K562 (cell line): ENCODE results near the gene SPRING1. TPM values are rescaled to one million over a fixed set of nuclear protein-coding genes. Genes with fewer than 3 reads are reported as not detected.

Source experiments
- ATAC-seq: fragments of 200-7000 bp; cut with Tn5 transposase; 3 replicates; pipeline ENCODE4 v1.9.1; 2020; ENCODE audit warnings: moderate library complexity
- BruUV-seq: library from RNA; stranded (reverse); fragments of 400-500 nt; replicated peaks from 2 replicates; lab custom pipeline; 2021; lab: Mats Ljungman, UMichigan
- CTCF ChIA-PET: fragments of 300-600 bp; formaldehyde crosslinking; extraction: SDS; loops from one replicate; lab custom pipeline; 2021; ENCODE audit warnings: low intra/inter-chr PET ratio; lab: Yijun Ruan, JAX
- POLR2A ChIA-PET: fragments of 300-600, 350-650 bp; sonication (Branson Sonifier 250); formaldehyde crosslinking; extraction: SDS; loops from one replicate; lab custom pipeline; 2021; ENCODE audit warnings: antibody characterized with exemption, inconsistent platforms; lab: Yijun Ruan, JAX
- DNase-seq, 4 experiments: peaks; one replicate each; pipeline versions ENCODE4 v3.0.0 to v3.0.0-alpha.2; 2011 to 2018; ENCODE audit warnings: low spot score in 3 of 4, mixed read lengths in 3 of 4; ENCODE audit errors: extremely low read depth in 1 of 4
- FAIRE-seq: peaks from 2 replicates; lab custom pipeline; 2011; peaks lifted over from hg19 to GRCh38; lab: Jason Lieb, UNC
- H2AFZ ChIP-seq: 2 replicates; pipeline ENCODE4 v1.6.0; 2011; ENCODE audit warnings: low read depth, low read length, control low read depth, inconsistent platforms
- H3K27ac ChIP-seq: fragments of 200-600 bp; 3 replicates; pipeline ENCODE4 v1.8.0; 2011; ENCODE audit warnings: low read depth, mild to moderate bottlenecking, control low read depth, inconsistent platforms, low read length, moderate library complexity, mixed read lengths; ENCODE audit errors: extremely low read depth
- H3K27me3 ChIP-seq, 2 experiments: fragments of 300-600 bp in 1 of 2; 2 replicates in 1 of 2; 3 replicates in 1 of 2; pipeline versions ENCODE4 v1.6.0 to v1.8.0; 2011; ENCODE audit warnings: inconsistent platforms in 2 of 2, low read length in 2 of 2, mild to moderate bottlenecking in 1 of 2, mixed read lengths in 1 of 2, moderate library complexity in 1 of 2; ENCODE audit not compliant: control insufficient read depth in 2 of 2, insufficient read depth in 2 of 2
- H3K36me3 ChIP-seq: fragments of 300-600 bp; 3 replicates; pipeline ENCODE4 v1.8.0; 2011; ENCODE audit warnings: mild to moderate bottlenecking, low read length, inconsistent platforms; ENCODE audit not compliant: control insufficient read depth, insufficient read depth
- H3K4me1 ChIP-seq, 2 experiments: fragments of 200-600 bp in 1 of 2; replicated peaks in 1 of 2; 2 replicates in 1 of 2; 3 replicates in 1 of 2; pipeline versions ENCODE4 v1.5.1 to v1.8.0; 2011; ENCODE audit warnings: inconsistent platforms in 2 of 2, low read length in 2 of 2, mild to moderate bottlenecking in 1 of 2, mixed read lengths in 1 of 2, moderate library complexity in 1 of 2; ENCODE audit not compliant: control insufficient read depth in 2 of 2, insufficient read depth in 2 of 2
- H3K4me2 ChIP-seq: 2 replicates; pipeline ENCODE4 v1.6.1; 2011; ENCODE audit warnings: low read length, control low read depth, inconsistent platforms, mixed read lengths; ENCODE audit not compliant: insufficient read depth
- H3K4me3 ChIP-seq: fragments of 200-600 bp; sonication (generic), shearing (Covaris generic); 2 replicates; pipeline ENCODE4 v1.5.1; 2016; ENCODE audit warnings: control low read depth, inconsistent platforms
- H3K79me2 ChIP-seq: fragments of 200-600 bp; 3 replicates; pipeline ENCODE4 v1.8.0; 2011; ENCODE audit warnings: low read length, inconsistent platforms; ENCODE audit not compliant: control insufficient read depth, insufficient read depth
- H3K9ac ChIP-seq, 2 experiments: 2 replicates each; pipeline versions ENCODE4 v1.6.0 to v1.6.1; 2011; ENCODE audit warnings: low read depth in 2 of 2, low read length in 2 of 2, control low read depth in 1 of 2, inconsistent platforms in 1 of 2, mild to moderate bottlenecking in 1 of 2, mixed read lengths in 1 of 2; ENCODE audit not compliant: insufficient read depth in 1 of 2
- H3K9me1 ChIP-seq: one replicate; pipeline ENCODE4 v1.6.0; 2011; ENCODE audit warnings: inconsistent platforms, mild to moderate bottlenecking, low read length, moderate library complexity; ENCODE audit not compliant: control insufficient read depth, insufficient read depth
- H3K9me3 ChIP-seq: replicated peaks from 2 replicates; pipeline ENCODE4 v1.5.1; 2011; ENCODE audit warnings: low read depth, low read length, inconsistent platforms; ENCODE audit not compliant: control insufficient read depth, insufficient read depth
- H4K20me1 ChIP-seq: replicated peaks from 2 replicates; pipeline ENCODE4 v1.6.1; 2011; ENCODE audit warnings: low read length, inconsistent platforms, mixed read lengths; ENCODE audit not compliant: control insufficient read depth, insufficient read depth
- ARNT ChIP-seq, 2 experiments: fragments of 450-650 bp; IDR thresholded peaks; 2 replicates each; pipeline ENCODE4 v1.6.1; 2016; ENCODE audit warnings: mild to moderate bottlenecking in 1 of 2
- CBFB ChIP-seq: sonication (generic); formaldehyde crosslinking; IDR thresholded peaks from 2 replicates; pipeline ENCODE4 v1.4.0; 2020; ENCODE audit warnings: mild to moderate bottlenecking, missing genetic modification reagents
- EZH2 ChIP-seq: IDR thresholded peaks from 2 replicates; pipeline ENCODE4 v1.6.1; 2012; ENCODE audit warnings: low read depth, mild to moderate bottlenecking, inconsistent platforms, low read length, borderline replicate concordance
- KDM4B ChIP-seq, 2 experiments: fragments of 450-650 bp in 1 of 2; sonication (generic) in 1 of 2; IDR thresholded peaks; 2 replicates each; pipeline ENCODE4 v1.6.1; 2016 to 2017; ENCODE audit warnings: borderline replicate concordance in 2 of 2, antibody characterized with exemption in 1 of 2, low read depth in 1 of 2, mild to moderate bottlenecking in 1 of 2
- RBM25 ChIP-seq: fragments of 200-400 bp; formaldehyde crosslinking; IDR thresholded peaks from 2 replicates; pipeline ENCODE4 v1.6.1; 2018; ENCODE audit warnings: low read length, low read depth, moderate library complexity; ENCODE audit not compliant: severe bottlenecking
- ZNF146 ChIP-seq: IDR thresholded peaks from one replicate; pipeline ENCODE4 v1.6.1; 2018; ENCODE audit warnings: missing compliant biosample characterization; ENCODE audit not compliant: unreplicated experiment
- ZNF639 ChIP-seq, 2 experiments: fragments of 200-800 bp in 1 of 2; sonication (Bioruptor generic) in 1 of 2; sonication (generic) in 1 of 2; formaldehyde crosslinking in 1 of 2; IDR thresholded peaks in 1 of 2; conservative IDR thresholded peaks in 1 of 2; 2 replicates each; pipeline versions ENCODE4 v1.5.0 to v1.6.1; 2016 to 2020; ENCODE audit warnings: missing compliant biosample characterization in 1 of 2, missing genetic modification characterization in 1 of 2, missing genetic modification reagents in 1 of 2
- WGBS: fragments of 100-300 bp; shearing (Covaris generic); methylation state at CpG from one replicate; pipeline ENCODE4 v1.1.6; 2016; ENCODE audit warnings: low coverage, mixed read lengths; ENCODE audit not compliant: insufficient coverage; ENCODE audit errors: missing lambda C conversion rate; 5-methylcytosine and 5-hydroxymethylcytosine counted together
- in situ Hi-C: fragments of 300-500 bp; cut with MboI; formaldehyde crosslinking; loops from 4 replicates; pipeline ENCODE4 v1.15.0; 2018; ENCODE audit warnings: inconsistent platforms, mixed read lengths
- intact Hi-C: fragments of 100-400 bp; cut with micrococcal nuclease; formaldehyde crosslinking; loops from 2 replicates; pipeline ENCODE4 v1.14.2; 2022
- polyA plus RNA-seq, 8 experiments: library from polyadenylated mRNA; depleted of rRNA in 4 of 8; stranded (reverse) in 5 of 8; unstranded in 3 of 8; fragments of >200 nt; fragmentation: Nextera tagmentation in 2 of 8; fragmentation: Illumina TruSeq in 1 of 8; extraction: Ambion mirVana in 2 of 8; extraction: Trizol in 1 of 8; gene quantifications; 2 replicates each; pipeline versions ENCODE4 v1.2.1 to v1.2.3, GENCODE V29; 2011 to 2014; ENCODE audit warnings: inconsistent platforms in 1 of 8, missing spikeins in 1 of 8
- total RNA-seq, 7 experiments: library from RNA; depleted of rRNA in 6 of 7; stranded (reverse); fragments of >200 nt in 6 of 7; fragmentation: Illumina TruSeq in 2 of 7; extraction: Trizol in 2 of 7; gene quantifications; 2 replicates each; pipeline versions ENCODE4 v1.2.1 to v1.2.3, GENCODE V29; 2011 to 2021; ENCODE audit warnings: low replicate concordance in 1 of 7

SPRING1 gene
- total and polyA plus RNA-seq, 9 of the 15 experiments (the other 6 are each of a cell fraction or from before 2014, with no cell fraction given): 1.1 to 20.0 (median 8.0) TPM

- intact Hi-C loops: no loop called here
These were observed 36.4 kb downstream of the SPRING1 start for GRCh38 chr12:116701432-116701831.

More at GRCh38 chr12:116701432-116701831, 36.4 kb downstream of the SPRING1 start:
- Histone ChIP-seq H3K36me3 (no peaks in the 10 kb centered on the region), H3K9me3 (no peaks in the 10 kb centered on the region), H3K27ac (no peak overlapping the region), H2AFZ (no peak overlapping the region), H3K27me3 (peaks cover 5 to 9% of the 10 kb centered on the region in 2 experiments; a peak in 3 of 5 replicates), H3K79me2 (no peaks in the 10 kb centered on the region), H3K9me1 (no peaks in the 10 kb centered on the region)
- WGBS: 42% methylated on average over 4 of the region's 4 CpGs
- in situ Hi-C loops: loop anchor here (10.0 to 25.0 kb wide), 2 partner anchors 261 to 413 kb away; no protein-coding TSS in a partner anchor
- ATAC-seq: no peak
- peak; percentile 15 for FAIRE-seq
- TF ChIP-seq KDM4B (IDR thresholded peaks at IDR 0.05; ENCODE audit: borderline replicate concordance in 2 of 2, low read depth in 1 of 2) (no peak), ARNT (IDR thresholded peaks at IDR 0.05) (no peak), EZH2 (no peak), CBFB (CRISPR knock-in tag) (no peak), RBM25 (peak; percentile 17), ZNF639 (CRISPR knock-in tag; conservative IDR thresholded peaks at IDR 0.05 in 1 of 2, IDR thresholded peaks at IDR 0.05 in 1 of 2) (no peak), ZNF146 (CRISPR knock-in tag) (peak; percentile 80)
- TF ChIP-seq, all 486 proteins: peak for 2
- Histone ChIP-seq H3K4me1 (no peaks in the 10 kb centered on the region), H3K4me3 (no peak overlapping the region), H3K9ac (no peak overlapping the region), H3K4me2 (no peak overlapping the region), H4K20me1 (no peaks in the 10 kb centered on the region)
- CTCF ChIA-PET: no interaction called here
- no peak for DNase-seq
- POLR2A ChIA-PET: no interaction called here
- no TSS peak for BruUV-seq
